ENCODE data around the gene LEF1. TPM values are rescaled to one million over a fixed set of nuclear protein-coding genes. Genes with fewer than 3 reads are reported as not detected.
"Not testable (repeated sequence)": the region's sequence is repeated elsewhere in the genome, so short reads cannot be mapped to it uniquely, and the experiment has no call there.

Gene LEF1
- total and polyA plus RNA-seq, 2 donors from 2014 or later = 5.1 to 14.5 TPM

GRCh38 chr4:108013955-108014354 lies 154.8 kb downstream of the LEF1 start:
- FAIRE-seq (no peak), DNase-seq (no peak)
- H3K9me3 ChIP-seq (ENCODE audit: control insufficient read depth in 2 of 3, insufficient read depth in 1 of 3, low read length in 3 of 3) = no peaks in the 10 kb centered on the region
- peaks cover 0 to 50% (median 8%) of the 10 kb centered on the region in 3 donors for H3K36me3 ChIP-seq (ENCODE audit: control insufficient read depth in 2 of 3, insufficient read depth in 3 of 3, low read length in 3 of 3)
- H3K9ac ChIP-seq (ENCODE audit: low read length in 3 of 3) = no peak overlapping the region
- no peaks in the 10 kb centered on the region for H3K4me1 ChIP-seq (ENCODE audit: control insufficient read depth in 2 of 3, insufficient read depth in 2 of 3, low read depth in 1 of 3, low read length in 3 of 3)
- no peak overlapping the region for H3K27ac ChIP-seq (ENCODE audit: low read depth in 2 of 2, low read length in 2 of 2)
- H3K27me3 ChIP-seq (ENCODE audit: control insufficient read depth, insufficient read depth, low read length) = no peaks in the 10 kb centered on the region
- TF ChIP-seq CTCF (IDR thresholded peaks at IDR 0.05; ENCODE audit: borderline replicate concordance, extremely low read depth, insufficient read depth) = no peak
- no peak overlapping the region for H3K4me3 ChIP-seq (ENCODE audit: low read length in 3 of 3)
- intact Hi-C loops (cut with DNase I) = loop anchor here (10.0 kb wide), 1 partner anchor 561 kb away; no protein-coding TSS in a partner anchor

GRCh38 chr4:108013327-108013726 lies 155.4 kb downstream of the LEF1 start:
- Histone ChIP-seq H3K27ac (ENCODE audit: low read depth in 2 of 2, low read length in 2 of 2) (no peak overlapping the region), H3K27me3 (ENCODE audit: control insufficient read depth, insufficient read depth, low read length) (no peaks in the 10 kb centered on the region), H3K9ac (ENCODE audit: low read length in 3 of 3) (no peak overlapping the region), H3K9me3 (ENCODE audit: control insufficient read depth in 2 of 3, insufficient read depth in 1 of 3, low read length in 3 of 3) (no peaks in the 10 kb centered on the region), H3K36me3 (ENCODE audit: control insufficient read depth in 2 of 3, insufficient read depth in 3 of 3, low read length in 3 of 3) (peaks cover 0 to 45% (median 8%) of the 10 kb centered on the region in 3 donors), H3K4me1 (ENCODE audit: control insufficient read depth in 2 of 3, insufficient read depth in 2 of 3, low read depth in 1 of 3, low read length in 3 of 3) (no peaks in the 10 kb centered on the region), H3K4me3 (ENCODE audit: low read length in 3 of 3) (no peak overlapping the region)
- DNase-seq = no peak
- no peak for TF ChIP-seq CTCF (IDR thresholded peaks at IDR 0.05; ENCODE audit: borderline replicate concordance, extremely low read depth, insufficient read depth)
- intact Hi-C loops (cut with DNase I) = loop anchor here (10.0 kb wide), 1 partner anchor 561 kb away; no protein-coding TSS in a partner anchor
- FAIRE-seq = no peak

- peaks cover 0 to 40% (median 8%) of the 10 kb centered on the region in 3 donors for H3K36me3 ChIP-seq (ENCODE audit: control insufficient read depth in 2 of 3, insufficient read depth in 3 of 3, low read length in 3 of 3)
- H3K4me3 ChIP-seq (ENCODE audit: low read length in 3 of 3); H3K9ac ChIP-seq (ENCODE audit: low read length in 3 of 3); FAIRE-seq; H3K4me1 ChIP-seq (ENCODE audit: control insufficient read depth in 2 of 3, insufficient read depth in 2 of 3, low read depth in 1 of 3, low read length in 3 of 3); DNase-seq; H3K27ac ChIP-seq (ENCODE audit: low read depth in 2 of 2, low read length in 2 of 2); H3K9me3 ChIP-seq (ENCODE audit: control insufficient read depth in 2 of 3, insufficient read depth in 1 of 3, low read length in 3 of 3); H3K27me3 ChIP-seq (ENCODE audit: control insufficient read depth, insufficient read depth, low read length): not testable (repeated sequence)
- intact Hi-C loops (cut with DNase I) = loop anchor here (10.0 kb wide), 1 partner anchor 562 kb away; no protein-coding TSS in a partner anchor
Observed at GRCh38 chr4:108012382-108012781, 156.3 kb downstream of the LEF1 start.

GRCh38 chr4:108010167-108010566 lies 158.6 kb downstream of the LEF1 start:
- Histone ChIP-seq H3K27ac (ENCODE audit: low read depth in 2 of 2, low read length in 2 of 2) (no peak overlapping the region), H3K4me3 (ENCODE audit: low read length in 3 of 3) (no peak overlapping the region), H3K27me3 (ENCODE audit: control insufficient read depth, insufficient read depth, low read length) (no peaks in the 10 kb centered on the region), H3K9ac (ENCODE audit: low read length in 3 of 3) (no peak overlapping the region), H3K4me1 (ENCODE audit: control insufficient read depth in 2 of 3, insufficient read depth in 2 of 3, low read depth in 1 of 3, low read length in 3 of 3) (peaks cover 0 to 3% (median 0%) of the 10 kb centered on the region in 3 donors), H3K9me3 (ENCODE audit: control insufficient read depth in 2 of 3, insufficient read depth in 1 of 3, low read length in 3 of 3) (no peaks in the 10 kb centered on the region), H3K36me3 (ENCODE audit: control insufficient read depth in 2 of 3, insufficient read depth in 3 of 3, low read length in 3 of 3) (peaks cover 0 to 20% (median 4%) of the 10 kb centered on the region in 3 donors)
- DNase-seq = no peak
- intact Hi-C loops (cut with DNase I) = loop anchor here (10.0 kb wide), 1 partner anchor 565 kb away; no protein-coding TSS in a partner anchor
- TF ChIP-seq CTCF (IDR thresholded peaks at IDR 0.05; ENCODE audit: borderline replicate concordance, extremely low read depth, insufficient read depth) = no peak
- FAIRE-seq = no peak

Measured in kidney (tissue), 14 donors.